SJSA1 (cell line): ENCODE results near the gene IGSF5. TPM values are rescaled to one million over a fixed set of nuclear protein-coding genes. Genes with fewer than 3 reads are reported as not detected.

Source experiments
- DNase-seq, 2 experiments: peaks; one replicate each; pipeline ENCODE4 v3.0.0-alpha.2; 2015 to 2020; ENCODE audit warnings: low spot score in 2 of 2, low read depth in 1 of 2
- H3K27ac ChIP-seq: fragments of 250-450 bp; sonication (Bioruptor Pico); 2 replicates; pipeline ENCODE4 v1.5.1; 2020; ENCODE audit warnings: mild to moderate bottlenecking, moderate library complexity
- H3K27me3 ChIP-seq: fragments of 250-450 bp; sonication (Bioruptor Pico); replicated peaks from 2 replicates; pipeline ENCODE4 v1.5.1; 2020; ENCODE audit warnings: mild to moderate bottlenecking, moderate library complexity
- H3K36me3 ChIP-seq: fragments of 250-450 bp; sonication (Bioruptor Pico); 2 replicates; pipeline ENCODE4 v1.5.1; 2020; ENCODE audit warnings: mild to moderate bottlenecking
- H3K4me1 ChIP-seq: fragments of 250-450 bp; sonication (Bioruptor Pico); replicated peaks from 2 replicates; pipeline ENCODE4 v1.6.1; 2021; ENCODE audit warnings: mild to moderate bottlenecking
- H3K4me3 ChIP-seq: fragments of 250-450 bp; sonication (Bioruptor Pico); 2 replicates; pipeline ENCODE4 v1.5.1; 2020; ENCODE audit warnings: mild to moderate bottlenecking
- H3K9me3 ChIP-seq: fragments of 250-450 bp; sonication (Bioruptor Pico); replicated peaks from 2 replicates; pipeline ENCODE4 v1.5.1; 2020; ENCODE audit warnings: mild to moderate bottlenecking
- total RNA-seq: library from RNA; depleted of rRNA; stranded (reverse); fragments of >200 nt; shearing (Covaris generic); gene quantifications from 2 replicates; pipeline ENCODE4 v1.2.3, GENCODE V29; 2014; rRNA removed

IGSF5 gene
- total RNA-seq, 1 experiment from 2014 or later: not detected

- Histone ChIP-seq H3K27me3 (no peaks in the 10 kb centered on the region), H3K9me3 (no peaks in the 10 kb centered on the region), H3K27ac (no peak overlapping the region), H3K4me1 (no peaks in the 10 kb centered on the region), H3K36me3 (no peaks in the 10 kb centered on the region), H3K4me3 (no peak overlapping the region)
- DNase-seq: no peak
Observed at GRCh38 chr21:39850333-39850732, 105.3 kb downstream of the IGSF5 start.

DNA sequence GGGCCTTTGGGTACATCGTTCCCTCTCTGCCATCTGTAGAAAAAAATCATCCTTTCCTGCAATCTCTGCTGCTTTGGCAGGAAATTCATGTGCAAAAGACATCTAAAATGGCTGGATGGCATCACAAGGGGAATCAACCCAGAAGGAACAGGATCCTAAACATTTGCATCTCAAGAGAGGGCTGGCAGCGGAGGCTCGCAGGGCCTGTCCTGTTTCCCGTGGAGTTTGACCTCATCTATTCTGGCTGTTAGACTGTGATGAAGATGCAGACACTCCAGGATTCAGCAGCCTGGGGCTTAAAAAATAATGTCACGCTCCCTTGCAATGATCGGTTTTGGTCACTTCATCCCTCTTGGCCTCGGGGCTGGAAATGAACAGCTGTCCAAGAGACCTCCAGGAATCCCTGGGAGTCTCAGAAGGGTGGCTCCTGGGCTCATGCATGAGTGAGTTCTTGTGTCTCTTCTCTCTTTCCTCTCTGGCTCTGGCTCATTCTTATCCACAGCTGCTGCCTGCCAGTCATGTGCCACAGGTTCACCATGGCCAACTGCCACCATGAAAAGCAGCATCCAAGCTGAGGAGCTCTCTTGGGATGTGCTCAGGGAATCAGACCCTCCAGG is 106.1 kb downstream of the IGSF5 start:
- H3K27me3 ChIP-seq: no peaks in the 10 kb centered on the region
- H3K27ac ChIP-seq: no peak overlapping the region
- DNase-seq: no peak
- no peaks in the 10 kb centered on the region for H3K36me3 ChIP-seq
- H3K4me1 ChIP-seq: no peaks in the 10 kb centered on the region
- no peak overlapping the region for H3K4me3 ChIP-seq
- H3K9me3 ChIP-seq: no peaks in the 10 kb centered on the region

Other genes with a start within 250 kb of the IGSF5 start
- gene B3GALT5, start 132.2 kb upstream of the IGSF5 start, total RNA-seq: 0.76 and 1.2 TPM in 2 replicates
- not detected in 2 replicates for gene PCP4, start 122.3 kb downstream of the IGSF5 start, total RNA-seq